NCI-H1092 treated with DMSO at 0.1 percent for 48 hours (cell line): ENCODE measurements around the gene NAT10.
A peak's percentile ranks its signal among the peaks of the same experiment; 100 is the strongest.

Experiments
- DNase-seq: peaks from one replicate; lab custom pipeline; 2025; lab: John Stamatoyannopoulos, UW

The NAT10 gene

GRCh38 chr11:34149274-34149673, 43.8 kb downstream of the NAT10 start:
- DNase-seq, result no peak

GRCh38 chr11:34149786-34150185, 44.4 kb downstream of the NAT10 start:
- no peak for DNase-seq

GRCh38 chr11:34150494-34151151, 45.2 kb downstream of the NAT10 start:
- no peak for DNase-seq

GRCh38 chr11:34151166-34151565, 45.7 kb downstream of the NAT10 start:
- DNase-seq, result no peak

- no peak for DNase-seq
Observed at GRCh38 chr11:34151916-34152845, 46.8 kb downstream of the NAT10 start.

GRCh38 chr11:34154059-34154875, 48.8 kb downstream of the NAT10 start:
- DNase-seq, result no peak

- DNase-seq, result no peak
Observed at GRCh38 chr11:34155057-34155756, 49.8 kb downstream of the NAT10 start.

- no peak for DNase-seq
Observed at GRCh38 chr11:34155757-34156062, 50.3 kb downstream of the NAT10 start.

GRCh38 chr11:34157163-34157562, 51.7 kb downstream of the NAT10 start:
- DNase-seq, result no peak

- DNase-seq, result no peak
Observed at GRCh38 chr11:34158661-34159060, 53.2 kb downstream of the NAT10 start.

GRCh38 chr11:34160049-34160721, 54.8 kb downstream of the NAT10 start:
- peak; percentile 91 for DNase-seq

- no peak for DNase-seq
Observed at GRCh38 chr11:34160791-34161190, 55.4 kb downstream of the NAT10 start.

GRCh38 chr11:34161361-34161760, 55.9 kb downstream of the NAT10 start:
- DNase-seq, result no peak

- no peak for DNase-seq
Observed at GRCh38 chr11:34161812-34162492, 56.5 kb downstream of the NAT10 start.

GRCh38 chr11:34162493-34162820, 57.0 kb downstream of the NAT10 start:
- no peak for DNase-seq

- no peak for DNase-seq
Observed at GRCh38 chr11:34162856-34163255, 57.4 kb downstream of the NAT10 start.

- no peak for DNase-seq
Observed at GRCh38 chr11:34165121-34165520, 59.7 kb downstream of the NAT10 start.

GRCh38 chr11:34165786-34166555, 60.5 kb downstream of the NAT10 start:
- no peak for DNase-seq

- no peak for DNase-seq
Observed at GRCh38 chr11:34166806-34167740, 61.6 kb downstream of the NAT10 start.
